WTC11 (cell line): ENCODE results near the gene GOLGB1. TPM values are rescaled to one million over a fixed set of nuclear protein-coding genes. Genes with fewer than 3 reads are reported as not detected.

Experiments used
- ATAC-seq: fragments of 200-7000 bp; cut with Tn5 transposase; 2 replicates; pipeline ENCODE4 v1.10.0; 2021; ENCODE audit warnings: mild to moderate bottlenecking, moderate library complexity
- CTCF ChIA-PET: fragments of 300-600 bp; sonication (Branson Sonifier 250); formaldehyde crosslinking; loops from one replicate; lab custom pipeline; 2021; ENCODE audit warnings: antibody characterized with exemption; lab: Charles Lee
- POLR2A ChIA-PET: fragments of 350-600 bp; sonication (Branson Sonifier 250); formaldehyde crosslinking; loops from one replicate; lab custom pipeline; 2021; ENCODE audit warnings: antibody characterized with exemption; lab: Charles Lee
- DNase-seq: peaks from one replicate; pipeline ENCODE4 v3.0.0; 2021; ENCODE audit warnings: low spot score
- H3K27ac Mint-ChIP-seq: 2 replicates; pipeline ENCODE4 v1.8.0; 2021; ENCODE audit warnings: mixed read lengths
- H3K27me3 Mint-ChIP-seq: 2 replicates; pipeline ENCODE4 v1.8.0; 2021; ENCODE audit warnings: low read depth, mild to moderate bottlenecking, moderate library complexity, mixed read lengths
- H3K36me3 Mint-ChIP-seq: 2 replicates; pipeline ENCODE4 v1.8.0; 2021; ENCODE audit warnings: mixed read lengths
- H3K4me1 Mint-ChIP-seq: 2 replicates; pipeline ENCODE4 v1.8.0; 2022; ENCODE audit warnings: mixed read lengths
- H3K4me3 Mint-ChIP-seq: 2 replicates; pipeline ENCODE4 v1.8.0; 2021; ENCODE audit warnings: mild to moderate bottlenecking, moderate library complexity, mixed read lengths
- H3K9me3 Mint-ChIP-seq: 2 replicates; pipeline ENCODE4 v1.8.0; 2021; ENCODE audit warnings: mixed read lengths
- AFF4 ChIP-seq: sonication (generic); formaldehyde crosslinking; IDR thresholded peaks from 2 replicates; pipeline ENCODE4 v1.8.1; 2023; ENCODE audit warnings: mild to moderate bottlenecking, missing genetic modification reagents, borderline replicate concordance
- E2F1 ChIP-seq: sonication (generic); formaldehyde crosslinking; IDR thresholded peaks from 2 replicates; pipeline ENCODE4 v1.8.0; 2022; ENCODE audit warnings: mild to moderate bottlenecking, missing genetic modification reagents
- ESRRA ChIP-seq: sonication (generic); formaldehyde crosslinking; IDR thresholded peaks from 2 replicates; pipeline ENCODE4 v1.8.1; 2022; ENCODE audit warnings: mild to moderate bottlenecking, missing genetic modification reagents, borderline replicate concordance
- FOXJ3 ChIP-seq: sonication (generic); formaldehyde crosslinking; IDR thresholded peaks from 2 replicates; pipeline ENCODE4 v1.9.0; 2021; ENCODE audit warnings: missing genetic modification reagents, mild to moderate bottlenecking, borderline replicate concordance
- NFYB ChIP-seq: sonication (generic); formaldehyde crosslinking; conservative IDR thresholded peaks from 2 replicates; pipeline ENCODE4 v1.8.0; 2022; ENCODE audit warnings: low read depth, missing genetic modification reagents
- OVOL2 ChIP-seq: fragments of 250-450 bp; sonication (Bioruptor Pico); IDR thresholded peaks from 2 replicates; pipeline ENCODE4 v1.9.0; 2021; ENCODE audit warnings: mild to moderate bottlenecking, borderline replicate concordance
- PREB ChIP-seq: sonication (generic); formaldehyde crosslinking; IDR thresholded peaks from 2 replicates; pipeline ENCODE4 v1.8.1; 2022; ENCODE audit warnings: mild to moderate bottlenecking, missing genetic modification reagents, moderate library complexity, borderline replicate concordance
- SMAD3 ChIP-seq: sonication (generic); formaldehyde crosslinking; IDR thresholded peaks from 2 replicates; pipeline ENCODE4 v1.8.0; 2022; ENCODE audit warnings: missing genetic modification reagents, mild to moderate bottlenecking, borderline replicate concordance
- USF2 ChIP-seq: sonication (generic); formaldehyde crosslinking; IDR thresholded peaks from 2 replicates; pipeline ENCODE4 v1.8.1; 2023; ENCODE audit warnings: mild to moderate bottlenecking, missing genetic modification reagents, moderate library complexity
- ZBTB43 ChIP-seq: sonication (generic); formaldehyde crosslinking; IDR thresholded peaks from 2 replicates; pipeline ENCODE4 v1.8.1; 2023; ENCODE audit warnings: mild to moderate bottlenecking, missing genetic modification reagents
- ZNF138 ChIP-seq: sonication (generic); formaldehyde crosslinking; conservative IDR thresholded peaks from 2 replicates; pipeline ENCODE4 v1.8.1; 2022; ENCODE audit warnings: mild to moderate bottlenecking, moderate library complexity, missing genetic modification reagents
- ZNF317 ChIP-seq: sonication (generic); formaldehyde crosslinking; IDR thresholded peaks from 2 replicates; pipeline ENCODE4 v1.8.1; 2023; ENCODE audit warnings: low read depth, mild to moderate bottlenecking, moderate library complexity, missing genetic modification reagents, borderline replicate concordance
- ZNF396 ChIP-seq: fragments of 250-450 bp; sonication (Bioruptor Pico); IDR thresholded peaks from 2 replicates; pipeline ENCODE4 v1.8.0; 2021; ENCODE audit warnings: mild to moderate bottlenecking, moderate library complexity, borderline replicate concordance
- ZNF416 ChIP-seq: fragments of 250-450 bp; sonication (Bioruptor Pico); IDR thresholded peaks from 2 replicates; pipeline ENCODE4 v1.9.0; 2021; ENCODE audit warnings: mild to moderate bottlenecking, inconsistent platforms
- total RNA-seq: library from RNA; stranded (reverse); gene quantifications from 3 replicates; pipeline ENCODE4 v1.2.3, GENCODE V29; 2021

The GOLGB1 gene
- total RNA-seq, 1 experiment from 2014 or later, result 33.8 TPM

- TF ChIP-seq USF2, result no peak
- no peak for TF ChIP-seq FOXJ3 (CRISPR knock-in tag)
- no peak for TF ChIP-seq ESRRA (CRISPR knock-in tag)
- no peak for TF ChIP-seq ZNF416
- no peak for TF ChIP-seq ZNF317 (CRISPR knock-in tag)
Observed at GRCh38 chr3:121667333-121667732, 82.2 kb downstream of the GOLGB1 start (continued).

- Mint-ChIP-seq H3K36me3 (peaks cover 41% of the 10 kb centered on the region), H3K27ac (no peak overlapping the region), H3K9me3 (no peaks in the 10 kb centered on the region), H3K4me1 (peaks cover 18% of the 10 kb centered on the region), H3K4me3 (no peak overlapping the region)
- POLR2A ChIA-PET, result no interaction called here
- CTCF ChIA-PET, result no interaction called here
- no peak for DNase-seq
- TF ChIP-seq ZBTB43 (CRISPR knock-in tag) (no peak), ZNF317 (CRISPR knock-in tag) (no peak), ZNF396 (no peak), SMAD3 (CRISPR knock-in tag) (no peak), OVOL2 (CRISPR knock-in tag) (no peak), E2F1 (CRISPR knock-in tag) (no peak)
- TF ChIP-seq, all 79 proteins: peak for 0
- ATAC-seq, result no peak
- H3K27me3 Mint-ChIP-seq, result no peaks in the 10 kb centered on the region
Observed at GRCh38 chr3:121665488-121665887, 84.1 kb downstream of the GOLGB1 start.

GRCh38 chr3:121663171-121663847 lies 86.2 kb downstream of the GOLGB1 start:
- Mint-ChIP-seq H3K4me1 (peaks cover 21% of the 10 kb centered on the region), H3K27ac (peak overlapping the region; percentile 18; the same call in 1 of the 2 replicates), H3K36me3 (peaks cover 35% of the 10 kb centered on the region), H3K27me3 (no peaks in the 10 kb centered on the region), H3K4me3 (no peak overlapping the region)
- no peak for DNase-seq
- no peak for TF ChIP-seq NFYB (CRISPR knock-in tag)
- no peak for TF ChIP-seq PREB (CRISPR knock-in tag)
- TF ChIP-seq AFF4 (CRISPR knock-in tag), result no peak
- no peak for TF ChIP-seq ZNF138 (CRISPR knock-in tag)
- TF ChIP-seq, all 79 proteins: peak for 0
- no peaks in the 10 kb centered on the region for H3K9me3 Mint-ChIP-seq
- CTCF ChIA-PET, result interaction anchor here (0.6 kb wide), 1 partner anchor 110 kb away, joined by 5 read pairs; no protein-coding TSS in a partner anchor
- ATAC-seq, result no peak; the same call in 1 of the 2 replicates
- POLR2A ChIA-PET, result no interaction called here
